ENCODE results near the gene SERTAD1. TPM values are rescaled to one million over a fixed set of nuclear protein-coding genes. Genes with fewer than 3 reads are reported as not detected.
"Not testable (repeated sequence)": the region's sequence is repeated elsewhere in the genome, so short reads cannot be mapped to it uniquely, and the experiment has no call there.

The SERTAD1 gene
- total RNA-seq, 1 donor from 2014 or later: 2.4 TPM

DNA sequence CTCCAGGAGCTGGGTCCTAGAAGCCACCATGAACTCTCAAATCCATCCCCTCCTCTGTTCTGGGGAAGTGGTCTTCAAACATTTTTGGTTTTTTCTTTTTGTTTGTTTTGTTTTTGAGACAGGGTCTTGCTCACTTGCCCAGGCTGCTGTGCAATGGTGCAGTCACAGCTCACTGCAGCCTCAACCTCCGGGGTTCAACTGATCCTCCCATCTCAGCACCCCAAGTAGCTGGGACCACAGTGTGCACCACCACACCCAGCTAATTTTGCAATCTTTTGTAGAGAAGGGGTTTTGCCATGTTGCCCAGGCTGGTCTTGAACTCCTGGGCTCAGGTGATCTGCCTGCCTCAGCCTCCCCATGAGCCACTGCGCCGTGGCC lies 32.8 kb upstream of the SERTAD1 start:
- H3K27ac ChIP-seq: no peak overlapping the region
- H3K79me2 ChIP-seq (ENCODE audit: low read depth): no peaks in the 10 kb centered on the region
- no peaks in the 10 kb centered on the region for H3F3A ChIP-seq (ENCODE audit: low read depth)
- H2AFZ ChIP-seq (replicated peaks): no peak overlapping the region
- H3K4me3 Mint-ChIP-seq: no peak overlapping the region
- H3K36me3 ChIP-seq: no peaks in the 10 kb centered on the region
- no peaks in the 10 kb centered on the region for H3K27me3 ChIP-seq
- H3K9me3 ChIP-seq (ENCODE audit: low read depth): no peaks in the 10 kb centered on the region
- H3K9ac ChIP-seq: no peak overlapping the region
- no peaks in the 10 kb centered on the region for H3K4me1 ChIP-seq
- DNase-seq (ENCODE audit: low spot score): no peak
- no peak overlapping the region for H3K4me3 ChIP-seq
- H3K27me3 Mint-ChIP-seq (ENCODE audit: insufficient read depth, low read depth): peaks cover 2% of the 10 kb centered on the region
- H3K4me1 Mint-ChIP-seq: peaks cover 2% of the 10 kb centered on the region
- H3K4me2 ChIP-seq: no peak overlapping the region
- TF ChIP-seq EZH2phosphoT487 (IDR thresholded peaks at IDR 0.05): no peak
- H4K20me1 ChIP-seq (ENCODE audit: low read depth): no peaks in the 10 kb centered on the region
- H3K27ac Mint-ChIP-seq: no peak overlapping the region
- no peaks in the 10 kb centered on the region for H3K9me3 Mint-ChIP-seq
- H3K36me3 Mint-ChIP-seq: no peaks in the 10 kb centered on the region

GRCh38 chr19:40457953-40458596 lies 32.3 kb upstream of the SERTAD1 start:
- peaks cover 3% of the 10 kb centered on the region for H3K27me3 Mint-ChIP-seq (ENCODE audit: insufficient read depth, low read depth)
- no peaks in the 10 kb centered on the region for H4K20me1 ChIP-seq (ENCODE audit: low read depth)
- H3K36me3 Mint-ChIP-seq: no peaks in the 10 kb centered on the region
- H3K4me1 Mint-ChIP-seq: peaks cover 2% of the 10 kb centered on the region
- H3K9ac ChIP-seq: no peak overlapping the region
- no peak for TF ChIP-seq CTCF (IDR thresholded peaks at IDR 0.05)
- TF ChIP-seq EZH2 (IDR thresholded peaks at IDR 0.05): no peak
- no peak for TF ChIP-seq EZH2phosphoT487 (IDR thresholded peaks at IDR 0.05)
- no peaks in the 10 kb centered on the region for H3K79me2 ChIP-seq (ENCODE audit: low read depth)
- H3K27ac Mint-ChIP-seq: no peak overlapping the region
- H3K36me3 ChIP-seq: no peaks in the 10 kb centered on the region
- H3K9me3 ChIP-seq (ENCODE audit: low read depth): no peaks in the 10 kb centered on the region
- H3F3A ChIP-seq (ENCODE audit: low read depth): no peaks in the 10 kb centered on the region
- no peak for DNase-seq (ENCODE audit: low spot score)
- no peaks in the 10 kb centered on the region for H3K9me3 Mint-ChIP-seq
- H2AFZ ChIP-seq (replicated peaks): no peak overlapping the region
- H3K27ac ChIP-seq: no peak overlapping the region
- no peak overlapping the region for H3K4me3 Mint-ChIP-seq
- no peak overlapping the region for H3K4me2 ChIP-seq
- H3K4me3 ChIP-seq: no peak overlapping the region
- H3K4me1 ChIP-seq: no peaks in the 10 kb centered on the region
- no peaks in the 10 kb centered on the region for H3K27me3 ChIP-seq

GRCh38 chr19:40457048-40457447 lies 31.3 kb upstream of the SERTAD1 start:
- Histone ChIP-seq H3K4me3 (no peak overlapping the region), H3K27me3 (no peaks in the 10 kb centered on the region), H3K4me2 (no peak overlapping the region), H2AFZ (replicated peaks) (no peak overlapping the region), H3K9ac (no peak overlapping the region), H3K79me2 (ENCODE audit: low read depth) (no peaks in the 10 kb centered on the region), H3K4me1 (no peaks in the 10 kb centered on the region), H3K27ac (no peak overlapping the region), H3K9me3 (ENCODE audit: low read depth) (no peaks in the 10 kb centered on the region), H3F3A (ENCODE audit: low read depth) (no peaks in the 10 kb centered on the region), H3K36me3 (no peaks in the 10 kb centered on the region), H4K20me1 (ENCODE audit: low read depth) (no peaks in the 10 kb centered on the region)
- Mint-ChIP-seq H3K4me3 (no peak overlapping the region), H3K9me3 (no peaks in the 10 kb centered on the region), H3K27ac (no peak overlapping the region), H3K36me3 (no peaks in the 10 kb centered on the region), H3K27me3 (ENCODE audit: insufficient read depth, low read depth) (peaks cover 3% of the 10 kb centered on the region), H3K4me1 (peaks cover 2% of the 10 kb centered on the region)
- no peak for TF ChIP-seq EZH2phosphoT487 (IDR thresholded peaks at IDR 0.05)
- no peak for TF ChIP-seq CTCF (IDR thresholded peaks at IDR 0.05)
- TF ChIP-seq EZH2 (IDR thresholded peaks at IDR 0.05): no peak
- no peak for DNase-seq (ENCODE audit: low spot score)

DNA sequence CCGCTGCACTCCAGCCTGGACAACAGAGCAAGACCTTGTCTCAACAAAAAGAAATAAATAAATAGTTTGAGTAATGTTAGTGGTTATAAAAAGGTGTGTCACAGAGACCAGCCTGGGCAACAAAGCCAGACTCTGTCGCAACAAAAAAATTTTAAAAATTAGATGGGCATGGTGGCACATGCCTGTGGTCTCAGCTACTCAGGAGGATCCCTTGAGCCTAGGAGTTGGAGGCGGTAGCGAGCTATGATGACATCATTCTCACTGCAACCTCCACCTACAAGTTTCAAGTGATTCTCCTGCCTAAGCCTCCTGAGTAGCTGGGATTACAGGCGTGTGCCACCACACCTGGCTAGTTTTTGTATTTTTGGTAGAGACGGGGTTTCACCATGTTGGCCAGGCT lies 28.2 kb upstream of the SERTAD1 start:
- not testable (repeated sequence) for H3K27ac ChIP-seq; H3K9me3 ChIP-seq (ENCODE audit: low read depth); H3K79me2 ChIP-seq (ENCODE audit: low read depth); H3K36me3 ChIP-seq; H3K27me3 ChIP-seq; H3K4me3 Mint-ChIP-seq; H3K9ac ChIP-seq; H3K27ac Mint-ChIP-seq; H3K4me2 ChIP-seq; H3K9me3 Mint-ChIP-seq; DNase-seq (ENCODE audit: low spot score); H4K20me1 ChIP-seq (ENCODE audit: low read depth); H3K4me1 Mint-ChIP-seq; H3K27me3 Mint-ChIP-seq (ENCODE audit: insufficient read depth, low read depth); H3F3A ChIP-seq (ENCODE audit: low read depth); H3K36me3 Mint-ChIP-seq; H3K4me3 ChIP-seq; H2AFZ ChIP-seq (replicated peaks); H3K4me1 ChIP-seq

Data from neural progenitor cell (in vitro differentiated cells).